Lower leg skin (tissue), 3 donors: ENCODE data around the gene ARHGAP4.

Experiments
- POLR2A ChIP-seq, 2 donors: fragments of 450-650 bp; IDR thresholded peaks; one replicate each; pipeline ENCODE4 v1.6.1; 2016 to 2017; ENCODE audit warnings: antibody characterized with exemption in 2 of 2, mild to moderate bottlenecking in 1 of 2, moderate library complexity in 1 of 2
- TF ChIP-seq, protein P1 (sequence below), 3 donors: fragments of 450-650 bp; IDR thresholded peaks; one replicate each; pipeline ENCODE4 v1.5.1; 2016; ENCODE audit warnings: antibody characterized with exemption in 3 of 3, mild to moderate bottlenecking in 3 of 3, moderate library complexity in 2 of 3

DNA sequence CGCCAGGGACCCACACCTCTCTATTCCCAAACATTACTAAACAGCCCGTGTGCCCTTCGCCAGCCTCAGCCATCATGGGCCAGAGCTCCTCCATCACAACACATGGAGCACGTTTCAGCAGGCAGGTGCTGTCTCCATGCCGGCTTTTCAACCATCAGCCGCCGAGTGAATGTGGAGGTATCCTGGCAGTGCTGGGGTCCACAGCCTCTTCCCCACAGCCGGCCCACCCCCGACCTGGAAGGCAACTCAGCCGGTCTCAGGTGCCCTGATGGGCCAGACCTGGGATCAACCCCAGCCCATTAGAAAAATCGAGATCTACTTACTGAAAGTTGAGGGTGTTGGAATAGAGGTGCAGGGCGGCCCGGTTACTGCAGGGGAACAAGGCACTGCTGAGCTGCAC, 5.7 kb upstream of the ARHGAP4 start:
- TF ChIP-seq, protein P1, sequence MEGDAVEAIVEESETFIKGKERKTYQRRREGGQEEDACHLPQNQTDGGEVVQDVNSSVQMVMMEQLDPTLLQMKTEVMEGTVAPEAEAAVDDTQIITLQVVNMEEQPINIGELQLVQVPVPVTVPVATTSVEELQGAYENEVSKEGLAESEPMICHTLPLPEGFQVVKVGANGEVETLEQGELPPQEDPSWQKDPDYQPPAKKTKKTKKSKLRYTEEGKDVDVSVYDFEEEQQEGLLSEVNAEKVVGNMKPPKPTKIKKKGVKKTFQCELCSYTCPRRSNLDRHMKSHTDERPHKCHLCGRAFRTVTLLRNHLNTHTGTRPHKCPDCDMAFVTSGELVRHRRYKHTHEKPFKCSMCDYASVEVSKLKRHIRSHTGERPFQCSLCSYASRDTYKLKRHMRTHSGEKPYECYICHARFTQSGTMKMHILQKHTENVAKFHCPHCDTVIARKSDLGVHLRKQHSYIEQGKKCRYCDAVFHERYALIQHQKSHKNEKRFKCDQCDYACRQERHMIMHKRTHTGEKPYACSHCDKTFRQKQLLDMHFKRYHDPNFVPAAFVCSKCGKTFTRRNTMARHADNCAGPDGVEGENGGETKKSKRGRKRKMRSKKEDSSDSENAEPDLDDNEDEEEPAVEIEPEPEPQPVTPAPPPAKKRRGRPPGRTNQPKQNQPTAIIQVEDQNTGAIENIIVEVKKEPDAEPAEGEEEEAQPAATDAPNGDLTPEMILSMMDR (IDR thresholded peaks at IDR 0.05), result no peak
- TF ChIP-seq POLR2A (IDR thresholded peaks at IDR 0.05), result no peak
